Activated CD8-positive, alpha-beta memory T cell treated with anti-CD3 and anti-CD28 coated beads, Interleukin-2, amount 10 ng/mL, durations not matched to agents 7 days and 5 days (primary cell): ENCODE data around the gene DROSHA. TPM values are rescaled to one million over a fixed set of nuclear protein-coding genes. Genes with fewer than 3 reads are reported as not detected.
"Not testable (repeated sequence)": the region's sequence is repeated elsewhere in the genome, so short reads cannot be mapped to it uniquely, and the experiment has no call there.

ENCODE experiments used
- ATAC-seq: fragments of 150-1000 bp; cut with Tn5 transposase; one replicate; pipeline ENCODE4 v1.10.0; 2021; ENCODE audit warnings: moderate library complexity
- CTCF ChIA-PET: fragments of 350-600 bp; sonication (Branson Sonifier 250); formaldehyde crosslinking; loops from one replicate; lab custom pipeline; 2021; ENCODE audit warnings: antibody characterized with exemption; lab: Charles Lee
- DNase-seq: peaks from one replicate; pipeline ENCODE4 v3.0.0-alpha.2; 2020
- H3K27ac Mint-ChIP-seq: one replicate; pipeline ENCODE4 v1.8.0; 2021; ENCODE audit warnings: mild to moderate bottlenecking, mixed read lengths
- H3K27me3 Mint-ChIP-seq: one replicate; pipeline ENCODE4 v1.8.0; 2021; ENCODE audit warnings: mixed read lengths
- H3K36me3 Mint-ChIP-seq: one replicate; pipeline ENCODE4 v1.8.0; 2021; ENCODE audit warnings: mild to moderate bottlenecking, mixed read lengths
- H3K4me1 Mint-ChIP-seq: one replicate; pipeline ENCODE4 v1.8.0; 2021; ENCODE audit warnings: mixed read lengths
- H3K4me3 Mint-ChIP-seq: one replicate; pipeline ENCODE4 v1.8.0; 2021; ENCODE audit warnings: mild to moderate bottlenecking, moderate library complexity, mixed read lengths
- H3K9me3 Mint-ChIP-seq: one replicate; pipeline ENCODE4 v1.8.0; 2022; ENCODE audit warnings: low read depth, mixed read lengths
- total RNA-seq, 2 experiments: library from RNA; stranded (reverse); gene quantifications; one replicate each; pipeline ENCODE4 v1.2.3, GENCODE V29; 2021

The DROSHA gene
- total RNA-seq, 2 experiments from 2014 or later = 73.2 to 76.3 TPM

DNA sequence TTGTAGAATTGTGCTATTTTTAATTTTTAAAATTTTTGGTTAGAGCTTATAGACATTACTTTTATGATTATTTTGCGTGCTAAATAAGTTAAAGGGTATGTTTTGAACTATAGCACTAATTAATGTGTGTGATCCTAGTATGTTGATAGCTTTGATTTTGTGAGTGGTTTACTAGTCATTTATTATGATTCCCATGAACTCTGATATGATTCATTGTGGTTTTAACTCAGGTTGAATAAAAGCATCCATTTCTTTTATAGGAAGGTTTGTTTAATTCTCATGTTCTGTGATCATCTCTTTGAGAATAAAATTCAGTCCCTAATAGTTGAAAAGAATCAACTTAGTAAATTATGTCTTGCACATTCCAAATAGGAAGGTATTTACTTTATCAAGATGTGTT, 22.7 kb upstream of the DROSHA start:
- CTCF ChIA-PET = no interaction called here
- Mint-ChIP-seq H3K4me1 (no peaks in the 10 kb centered on the region), H3K27me3 (no peaks in the 10 kb centered on the region), H3K9me3 (no peaks in the 10 kb centered on the region), H3K36me3 (peaks cover 55% of the 10 kb centered on the region), H3K4me3 (no peak overlapping the region), H3K27ac (no peak overlapping the region)
- DNase-seq (no peak), ATAC-seq (no peak)

DNA sequence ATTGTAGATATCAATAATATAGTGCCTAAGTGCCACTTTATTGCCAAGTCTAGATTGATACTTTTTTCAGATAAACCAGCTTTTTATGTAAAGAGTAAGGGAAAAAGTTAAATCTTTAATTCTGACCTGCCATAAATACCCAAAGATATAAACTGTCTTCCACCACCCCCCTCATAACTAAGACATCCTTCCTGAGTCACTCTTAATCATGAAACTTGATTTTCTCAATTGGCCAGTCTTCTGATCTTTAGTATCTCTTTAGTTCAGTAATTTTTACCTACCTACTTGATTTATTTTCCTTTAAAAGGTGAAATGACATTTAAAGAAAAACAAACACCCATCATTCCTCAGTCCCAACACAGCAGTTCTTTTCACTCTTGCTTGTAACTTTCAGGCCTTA, 22.0 kb upstream of the DROSHA start:
- CTCF ChIA-PET = no interaction called here

DNA sequence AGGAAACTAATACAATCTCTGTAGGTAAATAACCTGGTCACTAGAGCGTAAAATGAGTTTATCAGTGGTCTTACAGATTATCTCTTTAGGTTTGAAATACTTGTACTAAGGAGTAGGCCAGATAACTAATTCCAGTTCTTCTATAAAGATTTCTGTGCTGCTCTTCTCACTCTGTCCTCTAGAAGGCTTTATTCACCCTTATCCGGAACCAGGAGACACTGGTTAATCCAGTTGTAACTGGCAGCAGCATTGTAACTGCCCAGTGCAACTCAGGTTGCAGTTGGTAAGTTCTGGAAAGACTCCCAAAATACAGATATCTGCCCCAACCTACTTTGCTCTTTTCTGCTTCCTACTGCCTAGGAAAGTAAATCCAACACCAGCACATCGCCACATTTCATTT, 20.0 kb upstream of the DROSHA start:
- Mint-ChIP-seq H3K4me1 (no peaks in the 10 kb centered on the region), H3K36me3 (peaks cover 70% of the 10 kb centered on the region), H3K27me3 (no peaks in the 10 kb centered on the region), H3K27ac (no peak overlapping the region), H3K9me3 (no peaks in the 10 kb centered on the region), H3K4me3 (no peak overlapping the region)
- DNase-seq (no peak), ATAC-seq (no peak)
- CTCF ChIA-PET = no interaction called here

More for the DNA sequence above, 22.0 kb upstream of the DROSHA start:
- H3K4me3 Mint-ChIP-seq = no peak overlapping the region
- H3K36me3 Mint-ChIP-seq = peaks cover 57% of the 10 kb centered on the region
- H3K4me1 Mint-ChIP-seq = no peaks in the 10 kb centered on the region
- ATAC-seq (no peak), DNase-seq (no peak)
- H3K9me3 Mint-ChIP-seq = no peaks in the 10 kb centered on the region
- no peaks in the 10 kb centered on the region for H3K27me3 Mint-ChIP-seq
- no peak overlapping the region for H3K27ac Mint-ChIP-seq

DNA sequence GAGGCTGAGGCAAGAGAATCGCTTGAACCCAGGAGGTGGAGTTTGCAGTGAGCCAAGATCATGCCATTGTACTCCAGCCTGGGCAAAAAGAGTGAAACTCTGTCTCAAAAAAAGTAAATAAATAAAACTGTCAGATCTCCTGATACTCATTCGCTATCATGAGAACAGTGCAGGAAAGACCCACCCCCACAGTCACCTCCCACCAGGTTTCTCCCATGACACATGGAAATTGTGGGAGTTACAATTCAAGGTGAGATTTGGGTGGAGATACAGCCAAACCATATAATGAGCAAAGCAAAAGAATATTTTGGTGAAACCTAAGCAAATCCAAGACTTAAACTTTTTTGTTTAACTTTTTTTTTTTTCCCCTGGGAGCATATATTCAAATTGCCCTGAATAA, 17.2 kb upstream of the DROSHA start:
- ATAC-seq, H3K4me1 Mint-ChIP-seq, H3K27ac Mint-ChIP-seq, DNase-seq, H3K27me3 Mint-ChIP-seq, H3K9me3 Mint-ChIP-seq, CTCF ChIA-PET, H3K4me3 Mint-ChIP-seq: not testable (repeated sequence)
- peaks cover 71% of the 10 kb centered on the region for H3K36me3 Mint-ChIP-seq

DNA sequence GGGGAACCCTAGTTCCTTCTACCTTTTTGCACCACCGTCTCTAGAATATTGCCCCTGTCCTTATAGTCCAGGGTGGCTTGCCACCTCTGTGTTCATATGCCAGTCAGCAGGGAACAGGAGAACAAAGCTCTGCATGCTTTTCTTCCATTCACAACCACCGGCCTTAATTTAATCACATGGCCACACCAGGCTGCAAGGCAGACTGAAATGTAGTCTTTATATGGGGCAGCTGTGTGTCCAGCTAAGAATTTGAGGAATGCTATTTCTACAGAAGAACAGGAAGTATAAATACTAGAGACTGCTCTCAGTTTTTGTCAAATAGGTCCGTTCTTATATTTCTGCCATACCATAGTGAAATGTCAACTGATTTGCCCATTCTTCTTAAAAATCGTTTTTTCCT, 6.0 kb upstream of the DROSHA start:
- ATAC-seq (no peak), DNase-seq (no peak)
- H3K36me3 Mint-ChIP-seq = peaks cover 44% of the 10 kb centered on the region
- H3K4me1 Mint-ChIP-seq = peaks cover 24% of the 10 kb centered on the region
- H3K27ac Mint-ChIP-seq = no peak overlapping the region
- no peaks in the 10 kb centered on the region for H3K9me3 Mint-ChIP-seq
- H3K4me3 Mint-ChIP-seq = no peak overlapping the region
- CTCF ChIA-PET = no interaction called here
- no peaks in the 10 kb centered on the region for H3K27me3 Mint-ChIP-seq

DNA sequence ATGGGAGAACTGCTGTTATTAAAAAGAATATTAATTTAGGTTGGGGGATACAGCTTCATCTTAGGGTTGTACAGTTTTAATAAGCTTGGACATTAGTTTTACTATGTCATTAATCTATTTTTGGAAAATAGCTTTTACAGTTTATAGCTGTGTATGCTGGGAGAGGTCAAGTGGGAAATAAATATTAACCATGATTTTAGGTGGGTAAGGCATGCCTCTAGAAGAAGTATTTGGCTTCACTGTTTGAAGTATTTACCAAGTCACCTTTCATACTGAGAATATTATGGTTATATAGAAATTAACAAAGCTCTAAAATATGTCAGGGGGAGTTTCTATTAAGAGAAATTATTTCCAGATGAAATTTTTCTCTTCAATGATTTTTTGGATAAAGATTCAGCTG, 5.5 kb upstream of the DROSHA start:
- CTCF ChIA-PET = no interaction called here
- Mint-ChIP-seq H3K4me1 (peaks cover 24% of the 10 kb centered on the region), H3K27ac (peak overlapping the region; percentile 28), H3K9me3 (no peaks in the 10 kb centered on the region), H3K4me3 (no peak overlapping the region), H3K36me3 (peaks cover 39% of the 10 kb centered on the region), H3K27me3 (no peaks in the 10 kb centered on the region)
- DNase-seq = no peak
- ATAC-seq = no peak

DNA sequence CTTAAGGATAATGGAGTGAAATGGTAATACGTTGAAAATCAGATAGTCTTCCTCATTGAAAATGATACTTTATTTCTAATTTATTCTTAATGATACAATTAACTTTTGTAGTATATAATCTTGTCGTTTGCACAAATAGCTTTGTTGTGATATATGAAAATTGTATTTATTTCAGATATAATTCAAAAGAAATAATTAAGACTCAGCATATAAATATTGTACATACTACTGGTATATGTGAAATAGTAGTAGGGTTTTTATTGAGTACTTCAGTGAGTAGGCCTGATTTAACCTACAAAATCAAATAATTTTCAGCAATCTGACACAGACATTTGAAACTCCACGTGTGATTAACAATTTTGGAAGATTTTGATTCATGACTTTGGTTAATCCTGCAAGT, 5.0 kb upstream of the DROSHA start:
- ATAC-seq = no peak
- no peaks in the 10 kb centered on the region for H3K27me3 Mint-ChIP-seq
- H3K9me3 Mint-ChIP-seq = no peaks in the 10 kb centered on the region
- peaks cover 37% of the 10 kb centered on the region for H3K36me3 Mint-ChIP-seq
- no peak overlapping the region for H3K4me3 Mint-ChIP-seq
- CTCF ChIA-PET = no interaction called here
- H3K4me1 Mint-ChIP-seq = peaks cover 24% of the 10 kb centered on the region
- H3K27ac Mint-ChIP-seq = peak overlapping the region; percentile 28
- no peak for DNase-seq

DNA sequence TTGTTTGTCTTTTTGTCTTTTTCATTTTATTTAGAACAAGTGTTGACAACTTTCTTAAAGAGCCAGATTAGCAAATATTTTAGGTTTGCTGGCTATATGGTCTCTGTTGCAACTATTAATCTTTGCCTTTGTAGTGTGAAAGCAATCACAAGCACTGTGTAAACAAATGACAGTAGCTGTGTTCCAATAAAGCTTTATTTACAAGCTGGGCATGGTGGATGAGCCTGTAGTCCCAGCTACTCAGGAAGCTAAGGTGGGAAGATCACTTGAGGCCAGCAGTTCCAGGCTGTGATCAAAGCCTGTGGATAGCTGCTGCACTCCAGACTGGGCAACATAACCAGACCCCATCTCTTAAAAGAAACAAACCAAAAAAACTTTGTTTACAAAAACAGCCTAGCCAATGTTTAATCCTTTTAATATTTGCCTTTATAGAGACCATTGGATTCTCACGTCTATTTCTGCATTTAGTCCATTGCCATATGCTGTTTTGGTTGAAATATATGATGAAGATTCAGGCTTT, 2.7 kb upstream of the DROSHA start:
- H3K4me1 Mint-ChIP-seq = peaks cover 40% of the 10 kb centered on the region
- H3K27ac Mint-ChIP-seq = no peak overlapping the region
- H3K36me3 Mint-ChIP-seq = peaks cover 28% of the 10 kb centered on the region
- no peak for DNase-seq
- H3K4me3 Mint-ChIP-seq = no peak overlapping the region
- H3K27me3 Mint-ChIP-seq = no peaks in the 10 kb centered on the region
- no peaks in the 10 kb centered on the region for H3K9me3 Mint-ChIP-seq
- no peak for ATAC-seq
- CTCF ChIA-PET = no interaction called here

DNA sequence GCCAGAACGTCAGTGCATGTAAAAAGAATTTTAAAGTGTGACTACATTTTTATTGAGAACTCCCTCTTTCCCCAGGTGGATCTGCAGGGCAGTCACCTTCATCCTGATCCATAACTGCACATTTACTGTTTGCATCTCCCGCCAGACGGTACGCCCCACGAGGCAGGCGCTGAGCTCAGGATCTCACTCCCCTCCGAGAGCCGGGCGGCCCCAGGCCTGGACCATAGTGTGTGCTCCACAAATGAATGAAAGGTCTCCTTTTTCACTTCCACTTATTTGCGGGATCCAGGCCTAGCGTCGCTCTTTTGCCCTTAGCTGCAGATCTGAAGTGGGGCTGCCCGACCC, 378 bp downstream of the DROSHA start:
- H3K27ac Mint-ChIP-seq = peak overlapping the region; percentile 94
- H3K4me3 Mint-ChIP-seq = peak overlapping the region; percentile 90
- H3K4me1 Mint-ChIP-seq = peaks cover 41% of the 10 kb centered on the region
- ATAC-seq = peak; percentile 48
- CTCF ChIA-PET = interaction anchor here (1.3 to 1.4 kb wide), 3 partner anchors 12 to 562 kb away, joined by 3 to 6 read pairs (median 4); no protein-coding TSS in a partner anchor
- no peaks in the 10 kb centered on the region for H3K9me3 Mint-ChIP-seq
- peaks cover 42% of the 10 kb centered on the region for H3K36me3 Mint-ChIP-seq
- peak; percentile 55 for DNase-seq
- H3K27me3 Mint-ChIP-seq = no peaks in the 10 kb centered on the region

DNA sequence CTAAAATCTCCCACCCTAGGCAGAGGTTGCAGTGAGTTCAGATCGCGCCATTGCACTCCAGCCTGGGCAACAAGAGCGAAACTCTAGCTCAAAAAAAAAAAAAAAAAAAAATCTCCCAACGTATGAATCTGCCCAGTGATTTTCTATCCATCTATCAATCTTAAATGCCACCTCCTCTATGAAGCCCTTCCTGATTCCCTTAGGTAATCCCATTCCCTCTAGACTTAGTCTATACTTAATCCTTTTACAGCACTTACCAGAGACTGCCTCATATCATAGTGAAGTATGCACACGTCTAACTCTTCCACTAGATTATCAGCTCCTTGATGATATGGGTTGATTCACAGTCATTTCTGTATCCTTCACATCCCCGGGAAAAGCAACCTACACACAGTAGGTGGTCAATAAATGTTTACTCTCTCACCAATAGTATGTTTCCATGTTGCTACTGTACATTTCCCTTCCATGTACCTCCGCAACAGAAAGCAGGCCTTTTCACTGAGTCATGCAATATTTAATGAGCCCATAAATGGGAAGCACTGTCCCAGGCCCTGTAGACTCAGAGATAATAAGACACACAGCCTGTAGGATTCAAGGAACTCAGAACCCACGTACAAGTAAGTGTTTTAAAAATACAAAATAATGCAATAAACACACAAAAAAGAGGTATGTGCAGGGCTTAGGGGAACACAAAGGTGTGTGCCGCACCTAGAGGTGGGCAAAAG, 1.2 kb downstream of the DROSHA start:
- Mint-ChIP-seq H3K27me3 (no peaks in the 10 kb centered on the region), H3K36me3 (peaks cover 42% of the 10 kb centered on the region), H3K4me1 (peaks cover 39% of the 10 kb centered on the region), H3K4me3 (peak overlapping the region; percentile 90), H3K9me3 (no peaks in the 10 kb centered on the region), H3K27ac (peak overlapping the region; percentile 94)
- DNase-seq (no peak), ATAC-seq (no peak)
- CTCF ChIA-PET = interaction anchor here (1.2 to 2.4 kb wide), 3 partner anchors 10 to 562 kb away, joined by 3 to 5 read pairs (median 4); no protein-coding TSS in a partner anchor

DNA sequence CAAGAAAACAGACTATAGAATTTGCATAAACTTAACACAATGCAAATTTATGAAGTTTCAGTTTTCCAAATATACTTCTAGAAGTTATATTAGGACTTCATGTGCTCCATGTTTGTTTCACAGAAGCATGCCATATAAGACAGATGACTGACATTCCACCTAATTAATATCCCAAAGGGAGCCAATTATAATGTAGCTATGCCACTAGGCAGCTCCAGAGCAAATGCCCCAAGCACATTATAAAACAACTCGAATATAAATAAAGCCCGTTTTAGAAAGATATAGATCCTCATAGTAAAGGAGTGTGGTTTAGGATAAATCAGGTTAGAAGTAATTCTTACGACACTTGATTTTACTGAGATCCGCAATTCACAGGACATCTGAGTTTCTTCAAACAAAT, 8.9 kb downstream of the DROSHA start:
- ATAC-seq (no peak), DNase-seq (no peak)
- CTCF ChIA-PET = no interaction called here
- H3K27me3 Mint-ChIP-seq = no peaks in the 10 kb centered on the region
- peaks cover 55% of the 10 kb centered on the region for H3K36me3 Mint-ChIP-seq
- no peak overlapping the region for H3K4me3 Mint-ChIP-seq
- H3K27ac Mint-ChIP-seq = no peak overlapping the region
- peaks cover 8% of the 10 kb centered on the region for H3K4me1 Mint-ChIP-seq
- H3K9me3 Mint-ChIP-seq = no peaks in the 10 kb centered on the region

DNA sequence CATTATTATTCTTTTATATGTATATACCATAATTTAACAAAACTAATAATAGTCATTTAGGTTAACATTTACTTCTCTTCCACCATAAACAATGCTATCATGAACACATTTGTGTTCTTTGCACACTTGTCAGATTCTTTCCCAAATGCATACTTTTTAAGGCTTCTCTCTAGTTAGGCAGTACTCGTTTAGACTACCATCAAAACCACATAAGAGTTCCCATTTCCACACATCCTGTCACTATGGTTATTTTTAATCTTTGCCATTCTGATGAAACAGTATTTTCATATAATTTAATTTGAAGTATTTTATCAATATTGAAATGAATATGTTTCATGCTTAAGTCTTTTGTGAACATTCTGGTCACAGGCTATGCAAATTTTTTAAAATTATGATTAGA, 15.1 kb downstream of the DROSHA start:
- no peak overlapping the region for H3K4me3 Mint-ChIP-seq
- no peak overlapping the region for H3K27ac Mint-ChIP-seq
- no peaks in the 10 kb centered on the region for H3K9me3 Mint-ChIP-seq
- peaks cover 6% of the 10 kb centered on the region for H3K4me1 Mint-ChIP-seq
- CTCF ChIA-PET = no interaction called here
- H3K36me3 Mint-ChIP-seq = peaks cover 40% of the 10 kb centered on the region
- no peak for DNase-seq
- H3K27me3 Mint-ChIP-seq = no peaks in the 10 kb centered on the region
- no peak for ATAC-seq

DNA sequence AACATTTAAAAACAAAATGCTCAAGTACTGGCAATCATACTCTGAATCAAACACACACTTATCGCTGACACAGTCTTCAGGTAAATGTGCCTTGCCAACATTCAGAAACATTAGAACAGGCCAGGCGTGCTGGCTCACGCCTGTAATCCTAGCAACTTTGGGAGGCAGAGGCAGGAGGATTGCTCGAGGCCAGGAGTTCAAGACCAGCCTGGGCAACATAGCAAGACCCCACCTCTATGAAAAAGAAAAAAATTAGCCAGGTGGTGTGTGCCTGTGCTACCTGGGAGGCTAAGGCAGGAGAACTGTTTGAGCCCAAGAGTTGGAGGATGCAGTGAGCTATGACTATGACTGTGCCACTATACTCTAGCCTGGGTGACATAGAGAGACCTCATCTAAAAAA, 20.6 kb downstream of the DROSHA start:
- CTCF ChIA-PET = no interaction called here
- ATAC-seq (no peak), DNase-seq (no peak)
- Mint-ChIP-seq H3K27ac (no peak overlapping the region), H3K4me1 (no peaks in the 10 kb centered on the region), H3K4me3 (no peak overlapping the region), H3K9me3 (no peaks in the 10 kb centered on the region), H3K36me3 (peaks cover 56% of the 10 kb centered on the region), H3K27me3 (no peaks in the 10 kb centered on the region)

DNA sequence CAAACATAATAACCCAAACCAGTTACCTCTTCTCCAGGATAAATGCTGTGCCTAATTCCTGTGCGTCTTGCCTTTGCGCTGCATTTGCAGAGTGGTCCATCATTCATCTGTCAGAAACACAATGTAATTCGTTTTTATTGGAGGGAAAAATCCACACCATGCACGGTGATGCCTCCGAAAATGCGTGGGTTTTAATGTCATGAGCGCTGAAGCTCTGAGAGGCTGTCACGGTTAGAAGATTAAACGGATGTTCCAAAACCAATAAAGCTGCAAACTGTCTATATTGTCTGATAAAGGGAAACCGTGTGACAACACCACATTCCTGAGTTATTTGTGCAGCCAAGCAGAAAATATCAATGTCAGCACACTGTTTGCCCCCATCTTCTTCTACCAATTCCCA, 27.4 kb downstream of the DROSHA start:
- CTCF ChIA-PET = no interaction called here
- no peaks in the 10 kb centered on the region for H3K9me3 Mint-ChIP-seq
- ATAC-seq (no peak), DNase-seq (no peak)
- no peaks in the 10 kb centered on the region for H3K27me3 Mint-ChIP-seq
- H3K4me1 Mint-ChIP-seq = no peaks in the 10 kb centered on the region
- no peak overlapping the region for H3K4me3 Mint-ChIP-seq
- H3K36me3 Mint-ChIP-seq = peaks cover 56% of the 10 kb centered on the region
- no peak overlapping the region for H3K27ac Mint-ChIP-seq
